Endothelial cell of umbilical vein (primary cell): ENCODE measurements around the gene LPIN1. TPM values are rescaled to one million over a fixed set of nuclear protein-coding genes. Genes with fewer than 3 reads are reported as not detected.

Experiments used
- BruUV-seq: library from RNA; stranded (reverse); fragments of 400-500 nt; replicated peaks from 2 replicates; lab custom pipeline; 2021; lab: Mats Ljungman, UMichigan
- CTCF ChIA-PET: fragments of 300-600, 350-600 bp; sonication (Branson Sonifier 250); formaldehyde crosslinking; loops from one replicate; lab custom pipeline; 2021; ENCODE audit warnings: antibody characterized with exemption, inconsistent platforms; lab: Charles Lee
- POLR2A ChIA-PET: fragments of 300-600, 350-600 bp; sonication (Branson Sonifier 250); formaldehyde crosslinking; loops from one replicate; lab custom pipeline; 2021; ENCODE audit warnings: antibody characterized with exemption, inconsistent platforms; lab: Charles Lee
- DNase-seq: peaks from one replicate; pipeline ENCODE4 v3.0.0-alpha.2; 2011; ENCODE audit warnings: low read depth, low spot score
- FAIRE-seq: peaks from 2 replicates; lab custom pipeline; 2011; peaks lifted over from hg19 to GRCh38; lab: Jason Lieb, UNC
- H2AFZ ChIP-seq: 2 replicates; pipeline ENCODE4 v1.6.0; 2012; ENCODE audit warnings: low read depth, low read length, control low read depth, inconsistent platforms
- H3K27ac ChIP-seq: 2 replicates; pipeline ENCODE4 v1.5.1; 2011; ENCODE audit warnings: low read depth, mild to moderate bottlenecking, control low read depth, low read length, moderate library complexity; ENCODE audit not compliant: insufficient read depth
- H3K27me3 ChIP-seq, 2 experiments: 2 replicates each; pipeline versions ENCODE4 v1.6.0 to v1.6.1; 2011; ENCODE audit warnings: low read length in 2 of 2, mixed read lengths in 1 of 2; ENCODE audit not compliant: control insufficient read depth in 2 of 2, insufficient read depth in 2 of 2
- H3K36me3 ChIP-seq, 2 experiments: 2 replicates in 1 of 2; 3 replicates in 1 of 2; pipeline ENCODE4 v1.5.1; 2011; ENCODE audit warnings: low read length in 2 of 2, mild to moderate bottlenecking in 1 of 2, moderate library complexity in 1 of 2; ENCODE audit not compliant: control insufficient read depth in 2 of 2, insufficient read depth in 2 of 2; ENCODE audit errors: extremely low read depth in 1 of 2
- H3K4me1 ChIP-seq: 3 replicates; pipeline ENCODE4 v1.5.1; 2011; ENCODE audit warnings: mild to moderate bottlenecking, low read length; ENCODE audit not compliant: control insufficient read depth, insufficient read depth; ENCODE audit errors: extremely low read depth
- H3K4me2 ChIP-seq: 2 replicates; pipeline ENCODE4 v1.6.1; 2011; ENCODE audit warnings: low read length, control low read depth, mixed read lengths; ENCODE audit not compliant: insufficient read depth
- H3K4me3 ChIP-seq, 3 experiments: fragments of 200-600 bp in 1 of 3; sonication (generic), shearing (Covaris generic) in 1 of 3; replicated peaks in 1 of 3; 2 replicates each; pipeline ENCODE4 v1.5.1; 2011 to 2016; ENCODE audit warnings: control low read depth in 3 of 3, low read length in 3 of 3, mild to moderate bottlenecking in 2 of 3, inconsistent platforms in 1 of 3, low read depth in 1 of 3, moderate library complexity in 1 of 3; ENCODE audit not compliant: insufficient read depth in 1 of 3
- H3K79me2 ChIP-seq: 2 replicates; pipeline ENCODE4 v1.6.0; 2012; ENCODE audit warnings: low read length, inconsistent platforms; ENCODE audit not compliant: control insufficient read depth, insufficient read depth
- H3K9ac ChIP-seq: replicated peaks from 2 replicates; pipeline ENCODE3; 2011; ENCODE audit warnings: low read length, control low read depth; ENCODE audit not compliant: insufficient read depth; ENCODE audit errors: extremely low read depth
- H3K9me1 ChIP-seq: replicated peaks from 3 replicates; pipeline ENCODE4 v1.6.0; 2011; ENCODE audit warnings: mild to moderate bottlenecking, low read length; ENCODE audit not compliant: control insufficient read depth, insufficient read depth; ENCODE audit errors: extremely low read depth
- H3K9me3 ChIP-seq: replicated peaks from 2 replicates; pipeline ENCODE4 v1.5.1; 2012; ENCODE audit warnings: low read length, inconsistent platforms; ENCODE audit not compliant: control insufficient read depth, insufficient read depth
- H4K20me1 ChIP-seq: replicated peaks from 2 replicates; pipeline ENCODE3; 2011; ENCODE audit warnings: mild to moderate bottlenecking, low read length; ENCODE audit not compliant: control insufficient read depth, insufficient read depth; ENCODE audit errors: extremely low read depth
- CTCF ChIP-seq, 2 donors: IDR thresholded peaks; 1 replicate in 1 of 2; 2 replicates in 1 of 2; pipeline ENCODE4 v1.5.1; 2011; ENCODE audit warnings: low read length in 2 of 2, mild to moderate bottlenecking in 2 of 2, moderate library complexity in 2 of 2, control low read depth in 1 of 2, inconsistent platforms in 1 of 2, low read depth in 1 of 2; ENCODE audit not compliant: insufficient read depth in 1 of 2; ENCODE audit errors: extremely low read depth in 1 of 2
- EZH2 ChIP-seq: IDR thresholded peaks from 2 replicates; pipeline ENCODE4 v1.6.1; 2012; ENCODE audit warnings: borderline replicate concordance, low read depth, mild to moderate bottlenecking, moderate library complexity, low read length, inconsistent platforms; ENCODE audit not compliant: severe bottlenecking
- FOS ChIP-seq: IDR thresholded peaks from 2 replicates; pipeline ENCODE4 v1.6.1; 2011; ENCODE audit warnings: mild to moderate bottlenecking, low read length, moderate library complexity, borderline replicate concordance; ENCODE audit not compliant: insufficient read depth
- GATA2 ChIP-seq: IDR thresholded peaks from 2 replicates; pipeline ENCODE4 v1.7.0; 2011; ENCODE audit warnings: low read depth, mild to moderate bottlenecking, moderate library complexity, mixed read lengths, low read length; ENCODE audit not compliant: insufficient read length, insufficient read depth
- JUN ChIP-seq: IDR thresholded peaks from 2 replicates; pipeline ENCODE4 v1.6.1; 2011; ENCODE audit warnings: borderline replicate concordance, low read depth; ENCODE audit not compliant: insufficient read length, insufficient read depth
- MAX ChIP-seq: IDR thresholded peaks from 2 replicates; pipeline ENCODE4 v1.6.1; 2011; ENCODE audit not compliant: insufficient read depth, insufficient read length
- MYC ChIP-seq: IDR thresholded peaks from one replicate; pipeline ENCODE4 v1.6.1; 2011; ENCODE audit warnings: mild to moderate bottlenecking, low read depth, low read length
- POLR2A ChIP-seq: IDR thresholded peaks from 2 replicates; pipeline ENCODE4 v1.6.1; 2012; ENCODE audit warnings: low read depth, mild to moderate bottlenecking, control low read depth, low read length
- POLR2AphosphoS5 ChIP-seq: IDR thresholded peaks from 2 replicates; pipeline ENCODE4 v1.6.1; 2012; ENCODE audit warnings: low read depth, mild to moderate bottlenecking, control low read depth, low read length, moderate library complexity; ENCODE audit not compliant: insufficient read depth
- dilution Hi-C: fragments of 300-500 bp; cut with MboI; formaldehyde crosslinking; loops from one replicate; pipeline ENCODE4 v1.15.0; 2019; ENCODE audit warnings: low sequenced_read_pairs; ENCODE audit not compliant: extremely low pct_ligation_motif_present
- intact Hi-C: fragments of 100-400 bp; cut with micrococcal nuclease; formaldehyde crosslinking; loops from one replicate; pipeline ENCODE4 v1.10.0; 2022
- polyA plus RNA-seq, 4 experiments: library from polyadenylated mRNA; depleted of rRNA in 3 of 4; stranded (reverse) in 3 of 4; unstranded in 1 of 4; fragments of >200 nt; gene quantifications; 2 replicates each; pipeline versions ENCODE4 v1.2.1 to v1.2.3, GENCODE V29; 2011 to 2012; ENCODE audit warnings: missing spikeins in 1 of 4
- total RNA-seq: library from RNA; stranded (reverse); gene quantifications from 2 replicates; pipeline ENCODE4 v1.2.3, GENCODE V29; 2021

LPIN1 gene
- total and polyA plus RNA-seq, 2 donors (not counting 3 experiments of a cell fraction or from before 2014, with no cell fraction given), result 26.6 to 80.4 TPM

GRCh38 chr2:11864724-11865123, 118.3 kb downstream of the LPIN1 start:
- no TSS peak for BruUV-seq
- H3K9ac ChIP-seq, result no peak overlapping the region
- peaks cover 3 to 11% of the 10 kb centered on the region in 2 experiments for H3K27me3 ChIP-seq
- H3K4me1 ChIP-seq, result peaks cover 7% of the 10 kb centered on the region
- intact Hi-C loops, result loop anchor here (5.0 to 10.0 kb wide), 5 partner anchors 133 to 690 kb away; no protein-coding TSS in a partner anchor
- no peak overlapping the region for H3K4me2 ChIP-seq
- POLR2A ChIA-PET, result no interaction called here
- TF ChIP-seq POLR2A (no peak), CTCF (IDR thresholded peaks at IDR 0.05; ENCODE audit: extremely low read depth in 1 of 2, insufficient read depth in 1 of 2, low read depth in 1 of 2, low read length in 2 of 2) (no peak), FOS (no peak), JUN (no peak), MYC (no peak), MAX (no peak), POLR2AphosphoS5 (no peak), GATA2 (no peak), EZH2 (no peak)
- H3K9me1 ChIP-seq, result no peaks in the 10 kb centered on the region
- FAIRE-seq, result no peak
- DNase-seq, result no peak
- H3K9me3 ChIP-seq, result no peaks in the 10 kb centered on the region
- dilution Hi-C loops, result no loop called here
- H3K36me3 ChIP-seq, result no peaks in the 10 kb centered on the region
- no peak overlapping the region for H3K4me3 ChIP-seq
- no peak overlapping the region for H2AFZ ChIP-seq
- H3K27ac ChIP-seq, result no peak overlapping the region
- H3K79me2 ChIP-seq, result no peaks in the 10 kb centered on the region
- CTCF ChIA-PET, result interaction anchor here (2.5 to 5.8 kb wide), 3 partner anchors 8 to 1142 kb away, joined by 14 to 51 read pairs (median 43); partner anchors contain the start of gene TRIB2
- no peaks in the 10 kb centered on the region for H4K20me1 ChIP-seq
